HepG2 (cell line): ENCODE measurements around the gene SMOC1. TPM values are rescaled to one million over a fixed set of nuclear protein-coding genes. Genes with fewer than 3 reads are reported as not detected.

Experiments used
- ARID5B ChIP-seq: IDR thresholded peaks from 2 replicates; pipeline ENCODE4 v1.4.0; 2020; ENCODE audit warnings: mild to moderate bottlenecking, missing genetic modification reagents
- DR1 ChIP-seq: sonication (generic); formaldehyde crosslinking; IDR thresholded peaks from 2 replicates; pipeline ENCODE4 v1.8.0; 2021; ENCODE audit warnings: mild to moderate bottlenecking, missing genetic modification reagents, inconsistent platforms
- FOXP4 ChIP-seq: sonication (generic); formaldehyde crosslinking; IDR thresholded peaks from 2 replicates; pipeline ENCODE4 v1.4.0; 2020; ENCODE audit warnings: missing genetic modification reagents
- GABPA ChIP-seq, 2 experiments: IDR thresholded peaks; 2 replicates each; pipeline ENCODE4 v1.6.1; 2011 to 2016; ENCODE audit warnings: low read depth in 2 of 2, low read length in 1 of 2, missing biosample characterization in 1 of 2, missing genetic modification characterization in 1 of 2
- IKZF4 ChIP-seq: sonication (generic); formaldehyde crosslinking; IDR thresholded peaks from 2 replicates; pipeline ENCODE4 v1.5.1; 2020; ENCODE audit warnings: borderline replicate concordance, mild to moderate bottlenecking, low read depth, missing genetic modification reagents; ENCODE audit errors: not compliant biosample characterization
- JUN ChIP-seq: sonication (generic); formaldehyde crosslinking; IDR thresholded peaks from 2 replicates; pipeline ENCODE4 v1.4.0; 2020; ENCODE audit warnings: mild to moderate bottlenecking, missing genetic modification reagents
- MLX ChIP-seq: IDR thresholded peaks from 2 replicates; pipeline ENCODE4 v1.6.1; 2016
- NPAS2 ChIP-seq: sonication (generic); formaldehyde crosslinking; IDR thresholded peaks from 2 replicates; pipeline ENCODE4 v1.8.0; 2022; ENCODE audit warnings: mild to moderate bottlenecking, missing genetic modification reagents, borderline replicate concordance
- PAX8 ChIP-seq: sonication (generic); formaldehyde crosslinking; IDR thresholded peaks from 2 replicates; pipeline ENCODE4 v1.8.0; 2022; ENCODE audit warnings: mild to moderate bottlenecking, missing genetic modification reagents, borderline replicate concordance
- PHF21A ChIP-seq: sonication (generic); formaldehyde crosslinking; IDR thresholded peaks from 2 replicates; pipeline ENCODE4 v1.5.0; 2020; ENCODE audit warnings: mild to moderate bottlenecking, missing genetic modification reagents
- RFXAP ChIP-seq: sonication (generic); formaldehyde crosslinking; IDR thresholded peaks from 2 replicates; pipeline ENCODE4 v1.4.0; 2020; ENCODE audit warnings: missing genetic modification reagents, borderline replicate concordance
- SALL1 ChIP-seq: sonication (generic); formaldehyde crosslinking; IDR thresholded peaks from 2 replicates; pipeline ENCODE4 v1.8.0; 2022; ENCODE audit warnings: mild to moderate bottlenecking, missing genetic modification reagents
- SPEN ChIP-seq: sonication (generic); formaldehyde crosslinking; IDR thresholded peaks from 2 replicates; pipeline ENCODE4 v1.5.1; 2020; ENCODE audit warnings: low read depth, mild to moderate bottlenecking, missing genetic modification reagents
- ZFP82 ChIP-seq: sonication (generic); formaldehyde crosslinking; IDR thresholded peaks from 2 replicates; pipeline ENCODE4 v1.5.1; 2020; ENCODE audit warnings: mild to moderate bottlenecking, missing genetic modification reagents, borderline replicate concordance
- ZNF264 ChIP-seq: sonication (generic); formaldehyde crosslinking; IDR thresholded peaks from 2 replicates; pipeline ENCODE4 v1.4.0; 2020; ENCODE audit warnings: missing genetic modification reagents
- ZNF276 ChIP-seq: sonication (generic); formaldehyde crosslinking; IDR thresholded peaks from 2 replicates; pipeline ENCODE4 v1.4.0; 2020; ENCODE audit warnings: mild to moderate bottlenecking, low read depth, missing genetic modification reagents
- ZNF333 ChIP-seq: sonication (generic); formaldehyde crosslinking; IDR thresholded peaks from 2 replicates; pipeline ENCODE4 v1.4.0; 2020; ENCODE audit warnings: mild to moderate bottlenecking, missing genetic modification reagents, borderline replicate concordance
- ZNF556 ChIP-seq: sonication (generic); formaldehyde crosslinking; IDR thresholded peaks from 2 replicates; pipeline ENCODE4 v1.4.0; 2020; ENCODE audit warnings: mild to moderate bottlenecking, missing genetic modification reagents, borderline replicate concordance
- ZNF761 ChIP-seq: sonication (generic); formaldehyde crosslinking; conservative IDR thresholded peaks from 2 replicates; pipeline ENCODE4 v1.4.0; 2020; ENCODE audit warnings: mild to moderate bottlenecking, missing genetic modification reagents
- polyA plus RNA-seq, 8 experiments: library from polyadenylated mRNA; depleted of rRNA in 3 of 8; stranded (reverse) in 7 of 8; unstranded in 1 of 8; fragments of >200 nt; fragmentation: Illumina TruSeq in 4 of 8; extraction: Trizol in 4 of 8; gene quantifications; 2 replicates each; pipeline versions ENCODE4 v1.2.1 to v1.2.3, GENCODE V29; 2011 to 2016; ENCODE audit warnings: low read depth in 4 of 8, missing spikeins in 1 of 8, mixed read lengths in 1 of 8; ENCODE audit not compliant: insufficient read depth in 1 of 8
- total RNA-seq, 5 experiments: library from RNA; depleted of rRNA; stranded (reverse); fragments of >200 nt; fragmentation: Illumina TruSeq; extraction: Trizol; gene quantifications; 2 replicates each; pipeline ENCODE4 v1.2.3, GENCODE V29; 2016; ENCODE audit warnings: low read depth in 1 of 5

The SMOC1 gene
- total and polyA plus RNA-seq, 2 of the 13 experiments (the other 11 are each of a cell fraction or from before 2014, with no cell fraction given), result 17.8 to 35.6 TPM

- 0 out of 2 replicates have a peak, but pooled peaks have one; percentile 57 for TF ChIP-seq ZNF276 (CRISPR knock-in tag)
- TF ChIP-seq PHF21A (CRISPR knock-in tag), result peak; percentile 91
- 0 out of 2 replicates have a peak, but pooled peaks have one; percentile 24 for TF ChIP-seq DR1
- TF ChIP-seq ZNF556, result peak; percentile 86; the same call in 1 of the 2 replicates
- TF ChIP-seq ZNF333 (CRISPR knock-in tag), result no peak
- TF ChIP-seq ZNF761 (CRISPR knock-in tag), result 0 out of 2 replicates have a peak, but pooled peaks have one; percentile 80
- peak; percentile 87 for TF ChIP-seq FOXP4 (CRISPR knock-in tag)
- no peak for TF ChIP-seq IKZF4 (CRISPR knock-in tag)
- peak; percentile 42; the same call in 1 of the 2 replicates for TF ChIP-seq SPEN (CRISPR knock-in tag)
- TF ChIP-seq RFXAP (CRISPR knock-in tag), result peak; percentile 37; the same call in 1 of the 2 replicates
- TF ChIP-seq NPAS2 (CRISPR knock-in tag), result no peak
- TF ChIP-seq ZNF264 (CRISPR knock-in tag), result peak; percentile 47; the same call in 1 of the 2 replicates
- peak; percentile 22 for TF ChIP-seq MLX
- peak; percentile 97 for TF ChIP-seq SALL1 (CRISPR knock-in tag)
- TF ChIP-seq JUN, result peak; percentile 86
- TF ChIP-seq PAX8, result 0 out of 2 replicates have a peak, but pooled peaks have one; percentile 71
- peak; percentile 92 for TF ChIP-seq ARID5B (CRISPR knock-in tag)
- TF ChIP-seq ZFP82 (CRISPR knock-in tag), result no peak
- no peak for TF ChIP-seq GABPA (IDR thresholded peaks at IDR 0.05; ENCODE audit: low read depth, low read length)
- 0 out of 2 replicates have a peak, but pooled peaks have one; percentile 22 for TF ChIP-seq GABPA (CRISPR knock-in tag; IDR thresholded peaks at IDR 0.05; ENCODE audit: low read depth)
These were observed 8.8 kb downstream of the SMOC1 start (continued) for GRCh38 chr14:69887740-69888657.
